Cardiac muscle cell (in vitro differentiated cells and primary cell): ENCODE data around the gene KCP. TPM values are rescaled to one million over a fixed set of nuclear protein-coding genes. Genes with fewer than 3 reads are reported as not detected.

Experiments used
- DNase-seq, 2 donors: peaks; one replicate each; pipeline versions ENCODE4 v3.0.0 to v3.0.0-alpha.2; 2010 to 2017; ENCODE audit warnings: low read depth in 1 of 2, low spot score in 1 of 2
- H3K27ac ChIP-seq: fragments of 200-600 bp; sonication (generic); 2 replicates; pipeline ENCODE4 v1.5.1; 2016
- H3K27me3 ChIP-seq: fragments of 200-600 bp; sonication (generic); 2 replicates; pipeline ENCODE4 v1.6.0; 2016; ENCODE audit warnings: control low read depth
- H3K36me3 ChIP-seq: fragments of 200-600 bp; sonication (generic); 2 replicates; pipeline ENCODE4 v1.5.1; 2016; ENCODE audit warnings: control low read depth
- H3K4me1 ChIP-seq: fragments of 200-600 bp; sonication (generic); 2 replicates; pipeline ENCODE4 v1.8.1; 2017; ENCODE audit warnings: low read depth, mild to moderate bottlenecking, mixed run types
- H3K4me3 ChIP-seq: fragments of 200-600 bp; sonication (generic); 2 replicates; pipeline ENCODE4 v1.5.1; 2016; ENCODE audit warnings: mild to moderate bottlenecking
- H3K9me3 ChIP-seq: fragments of 200-600 bp; sonication (generic); 2 replicates; pipeline ENCODE4 v1.5.1; 2017; ENCODE audit warnings: low read depth, mild to moderate bottlenecking, control low read depth
- CTCF ChIP-seq: IDR thresholded peaks from 2 replicates; pipeline ENCODE4 v1.5.1; 2012; ENCODE audit warnings: low read depth, mild to moderate bottlenecking, low read length
- polyA plus RNA-seq: library from polyadenylated mRNA; unstranded; fragments of >200 nt; fragmentation: Nextera tagmentation; extraction: Ambion mirVana; gene quantifications from 2 replicates; pipeline ENCODE4 v1.2.1, GENCODE V29; 2016
- total RNA-seq: library from RNA; depleted of rRNA; stranded (reverse); fragments of >200 nt; gene quantifications from 2 replicates; pipeline ENCODE4 v1.2.3, GENCODE V29; 2016

KCP gene
- total and polyA plus RNA-seq, 2 experiments from 2014 or later, result 1.2 to 1.6 TPM

GRCh38 chr7:128847721-128848211, 62.7 kb downstream of the KCP start:
- Histone ChIP-seq H3K9me3 (no peaks in the 10 kb centered on the region), H3K36me3 (peaks cover 97% of the 10 kb centered on the region), H3K27ac (no peak overlapping the region), H3K4me1 (no peaks in the 10 kb centered on the region), H3K27me3 (no peaks in the 10 kb centered on the region), H3K4me3 (no peak overlapping the region)
- TF ChIP-seq CTCF, result no peak
- DNase-seq, result no peak

GRCh38 chr7:128846781-128847444, 63.6 kb downstream of the KCP start:
- Histone ChIP-seq H3K4me3 (no peak overlapping the region), H3K4me1 (no peaks in the 10 kb centered on the region), H3K9me3 (no peaks in the 10 kb centered on the region), H3K27me3 (no peaks in the 10 kb centered on the region), H3K27ac (no peak overlapping the region), H3K36me3 (peaks cover 97% of the 10 kb centered on the region)
- TF ChIP-seq CTCF, result no peak
- no peak for DNase-seq

- Histone ChIP-seq H3K27me3 (no peaks in the 10 kb centered on the region), H3K9me3 (no peaks in the 10 kb centered on the region), H3K27ac (no peak overlapping the region), H3K36me3 (peaks cover 97% of the 10 kb centered on the region), H3K4me3 (no peak overlapping the region), H3K4me1 (no peaks in the 10 kb centered on the region)
- no peak for TF ChIP-seq CTCF
- no peak for DNase-seq
These were observed 64.5 kb downstream of the KCP start for GRCh38 chr7:128845987-128846386.

GRCh38 chr7:128845475-128845874, 65.0 kb downstream of the KCP start:
- Histone ChIP-seq H3K9me3 (no peaks in the 10 kb centered on the region), H3K36me3 (peaks cover 97% of the 10 kb centered on the region), H3K27me3 (no peaks in the 10 kb centered on the region), H3K4me1 (no peaks in the 10 kb centered on the region), H3K4me3 (no peak overlapping the region), H3K27ac (no peak overlapping the region)
- TF ChIP-seq CTCF, result no peak
- DNase-seq, result no peak

- H3K4me3 ChIP-seq, result no peak overlapping the region
- H3K36me3 ChIP-seq, result peaks cover 96% of the 10 kb centered on the region
- no peaks in the 10 kb centered on the region for H3K27me3 ChIP-seq
- no peak for DNase-seq
- no peak for TF ChIP-seq CTCF
- no peaks in the 10 kb centered on the region for H3K4me1 ChIP-seq
- H3K27ac ChIP-seq, result no peak overlapping the region
- no peaks in the 10 kb centered on the region for H3K9me3 ChIP-seq
These were observed 65.7 kb downstream of the KCP start for GRCh38 chr7:128844777-128845311.
